Measurements from ENCODE around the gene ATF7IP.
"Not testable (repeated sequence)": the region's sequence is repeated elsewhere in the genome, so short reads cannot be mapped to it uniquely, and the experiment has no call there.

GRCh38 chr12:14354665-14355064, 10.8 kb upstream of the ATF7IP start:
- not testable (repeated sequence) for TF ChIP-seq POLR2AphosphoS5 (IDR thresholded peaks at IDR 0.05; ENCODE audit: insufficient read depth in 1 of 2, low read depth in 1 of 2); CTCF (IDR thresholded peaks at IDR 0.05); POLR2A (IDR thresholded peaks at IDR 0.05)

All from vagina (tissue), 2 donors.